SK-N-SH treated with all-trans-retinoic acid at 6 μM for 48 hours (cell line): ENCODE data around the gene KLF15.

ENCODE experiments used
- ATAC-seq: fragments of 200-7000 bp; cut with Tn5 transposase; 3 replicates; pipeline ENCODE4 v1.9.1; 2020; ENCODE audit warnings: mild to moderate bottlenecking, moderate library complexity
- CREB5 ChIP-seq: fragments of 250-450 bp; sonication (Bioruptor Pico); IDR thresholded peaks from 2 replicates; pipeline ENCODE4 v1.5.1; 2020; ENCODE audit warnings: low read depth, mild to moderate bottlenecking, moderate library complexity
- CSRNP3 ChIP-seq: fragments of 250-450 bp; sonication (Bioruptor Pico); IDR thresholded peaks from 2 replicates; pipeline ENCODE4 v1.5.1; 2021; ENCODE audit warnings: mild to moderate bottlenecking, moderate library complexity
- ESRRG ChIP-seq: fragments of 250-450 bp; sonication (Bioruptor Pico); IDR thresholded peaks from 2 replicates; pipeline ENCODE4 v1.6.1; 2021; ENCODE audit warnings: mild to moderate bottlenecking
- GLIS3 ChIP-seq: fragments of 250-450 bp; sonication (Bioruptor Pico); IDR thresholded peaks from 2 replicates; pipeline ENCODE4 v1.5.0; 2020; ENCODE audit warnings: mild to moderate bottlenecking, moderate library complexity
- ISL1 ChIP-seq: fragments of 250-450 bp; sonication (Bioruptor Pico); IDR thresholded peaks from 2 replicates; pipeline ENCODE4 v2.1.2; 2022; ENCODE audit warnings: mild to moderate bottlenecking, moderate library complexity
- PATZ1 ChIP-seq: fragments of 250-450 bp; sonication (Bioruptor Pico); IDR thresholded peaks from 2 replicates; pipeline ENCODE4 v1.8.0; 2020; ENCODE audit warnings: mild to moderate bottlenecking, moderate library complexity, borderline replicate concordance
- POU6F1 ChIP-seq: fragments of 250-450 bp; sonication (Bioruptor Pico); IDR thresholded peaks from 2 replicates; pipeline ENCODE4 v1.8.0; 2021; ENCODE audit warnings: low read depth, mild to moderate bottlenecking, moderate library complexity, borderline replicate concordance
- PPARA ChIP-seq: fragments of 250-450 bp; sonication (Bioruptor Pico); IDR thresholded peaks from 2 replicates; pipeline ENCODE4 v1.5.0; 2020; ENCODE audit warnings: mild to moderate bottlenecking, borderline replicate concordance
- RARB ChIP-seq: fragments of 250-450 bp; sonication (Bioruptor Pico); IDR thresholded peaks from 2 replicates; pipeline ENCODE4 v1.8.0; 2021; ENCODE audit warnings: mild to moderate bottlenecking, moderate library complexity
- SNAI2 ChIP-seq: fragments of 250-450 bp; sonication (Bioruptor Pico); IDR thresholded peaks from 2 replicates; pipeline ENCODE4 v1.5.0; 2020; ENCODE audit warnings: mild to moderate bottlenecking, moderate library complexity
- TCF4 ChIP-seq: fragments of 250-450 bp; sonication (Bioruptor Pico); IDR thresholded peaks from 2 replicates; pipeline ENCODE4 v1.8.0; 2021; ENCODE audit warnings: mild to moderate bottlenecking, moderate library complexity, borderline replicate concordance
- TOX ChIP-seq: fragments of 250-450 bp; sonication (Bioruptor Pico); IDR thresholded peaks from 2 replicates; pipeline ENCODE4 v1.8.0; 2021; ENCODE audit warnings: mild to moderate bottlenecking, moderate library complexity, borderline replicate concordance
- TSHZ2 ChIP-seq: fragments of 250-450 bp; sonication (Bioruptor Pico); IDR thresholded peaks from 2 replicates; pipeline ENCODE4 v1.5.0; 2020; ENCODE audit warnings: mild to moderate bottlenecking, moderate library complexity
- ZC3H10 ChIP-seq: fragments of 250-450 bp; sonication (Bioruptor Pico); IDR thresholded peaks from 2 replicates; pipeline ENCODE4 v1.5.1; 2021; ENCODE audit warnings: mild to moderate bottlenecking, moderate library complexity
- ZFP3 ChIP-seq: fragments of 250-450 bp; sonication (Bioruptor Pico); IDR thresholded peaks from 2 replicates; pipeline ENCODE4 v1.5.0; 2020; ENCODE audit warnings: mild to moderate bottlenecking, moderate library complexity
- ZFP30 ChIP-seq: fragments of 450-650 bp; formaldehyde crosslinking; IDR thresholded peaks from 2 replicates; pipeline ENCODE4 v1.5.0; 2022; ENCODE audit warnings: mild to moderate bottlenecking, moderate library complexity
- ZNF565 ChIP-seq: fragments of 450-650 bp; formaldehyde crosslinking; conservative IDR thresholded peaks from 2 replicates; pipeline ENCODE4 v1.5.0; 2020; ENCODE audit warnings: low read depth, mild to moderate bottlenecking, moderate library complexity
- ZNF70 ChIP-seq: fragments of 450-650 bp; formaldehyde crosslinking; IDR thresholded peaks from 2 replicates; pipeline ENCODE4 v1.5.0; 2020; ENCODE audit warnings: mild to moderate bottlenecking, moderate library complexity
- ZNF8 ChIP-seq: fragments of 450-650 bp; formaldehyde crosslinking; IDR thresholded peaks from 2 replicates; pipeline ENCODE4 v1.5.0; 2020; ENCODE audit warnings: mild to moderate bottlenecking, moderate library complexity

KLF15 gene

GRCh38 chr3:126339466-126339865, 17.7 kb downstream of the KLF15 start:
- TF ChIP-seq ZC3H10 (CRISPR knock-in tag) = no peak
- no peak for TF ChIP-seq CREB5
- no peak for TF ChIP-seq GLIS3 (CRISPR knock-in tag)
- no peak for TF ChIP-seq TOX (CRISPR knock-in tag)
- TF ChIP-seq PPARA = no peak
- TF ChIP-seq POU6F1 = no peak
- no peak for TF ChIP-seq ESRRG
- no peak for TF ChIP-seq TSHZ2 (CRISPR knock-in tag)
- no peak for TF ChIP-seq ZNF70 (CRISPR knock-in tag)
- no peak for TF ChIP-seq TCF4
- no peak for TF ChIP-seq ZFP30 (CRISPR knock-in tag)
- ATAC-seq = no peak

GRCh38 chr3:126338790-126339288, 18.4 kb downstream of the KLF15 start:
- ATAC-seq = no peak; the same call in 2 of the 3 replicates
- TF ChIP-seq RARB (CRISPR knock-in tag) = no peak
- TF ChIP-seq CREB5 = no peak
- no peak for TF ChIP-seq CSRNP3
- TF ChIP-seq PATZ1 (CRISPR knock-in tag) = no peak
- no peak for TF ChIP-seq SNAI2
- TF ChIP-seq ZNF565 (CRISPR knock-in tag) = no peak
- TF ChIP-seq TSHZ2 (CRISPR knock-in tag) = no peak
- TF ChIP-seq PPARA = no peak
- no peak for TF ChIP-seq ISL1 (CRISPR knock-in tag)
- no peak for TF ChIP-seq ZNF70 (CRISPR knock-in tag)
- TF ChIP-seq ZC3H10 (CRISPR knock-in tag) = no peak
- TF ChIP-seq ZNF8 (CRISPR knock-in tag) = no peak
- TF ChIP-seq ZFP3 (CRISPR knock-in tag) = no peak
- no peak for TF ChIP-seq ESRRG
